ENCODE data around the gene FRY. TPM values are rescaled to one million over a fixed set of nuclear protein-coding genes. Genes with fewer than 3 reads are reported as not detected.

FRY gene
- total RNA-seq, 4 donors from 2014 or later = 5.8 to 17.4 (median 12.0) TPM

DNA sequence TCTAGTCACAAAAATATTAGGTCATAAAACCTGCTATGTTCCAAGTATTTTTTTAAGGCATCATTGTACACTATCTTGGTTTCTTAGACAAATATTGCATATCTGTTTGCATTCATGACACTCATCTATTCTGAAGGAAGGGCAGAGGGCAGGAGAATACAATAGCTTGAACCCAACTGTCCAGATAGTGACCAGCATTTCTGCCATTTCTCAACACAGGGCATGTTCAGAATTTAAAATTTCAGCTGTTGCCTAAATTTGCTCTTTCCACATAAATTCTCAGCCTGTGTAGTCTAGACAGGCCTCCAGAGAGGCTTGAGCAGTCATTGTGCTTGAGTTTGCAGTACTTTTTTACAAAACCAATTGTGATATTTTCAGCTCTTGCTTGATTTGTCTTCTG is 164.1 kb downstream of the FRY start:
- TF ChIP-seq POLR2A (IDR thresholded peaks at IDR 0.05) = no peak
- intact Hi-C loops (cut with DNase I) = no loop called here
- H3K4me1 ChIP-seq = no peaks in the 10 kb centered on the region

DNA sequence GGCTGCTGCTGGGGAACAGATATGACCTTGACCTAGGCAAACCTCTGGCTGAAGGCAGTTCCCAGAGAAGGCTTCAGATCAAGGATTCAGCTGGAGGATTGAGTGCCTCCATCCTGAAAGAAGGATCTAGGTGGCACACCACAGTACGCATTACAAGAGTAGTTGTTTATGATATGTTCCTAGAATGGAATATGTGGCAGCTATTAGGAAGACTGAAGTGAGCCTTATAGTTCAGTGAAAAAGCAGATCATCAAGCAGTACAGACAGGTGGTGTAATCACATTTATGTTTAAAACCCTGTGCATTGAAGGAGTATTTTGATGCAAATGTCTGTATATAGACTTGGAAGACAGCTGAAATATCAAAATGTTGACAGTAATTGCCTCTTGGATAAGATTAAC is 167.6 kb downstream of the FRY start:
- H3K27me3 ChIP-seq = no peaks in the 10 kb centered on the region
- TF ChIP-seq POLR2A (IDR thresholded peaks at IDR 0.05) = no peak
- TF ChIP-seq, protein P1, sequence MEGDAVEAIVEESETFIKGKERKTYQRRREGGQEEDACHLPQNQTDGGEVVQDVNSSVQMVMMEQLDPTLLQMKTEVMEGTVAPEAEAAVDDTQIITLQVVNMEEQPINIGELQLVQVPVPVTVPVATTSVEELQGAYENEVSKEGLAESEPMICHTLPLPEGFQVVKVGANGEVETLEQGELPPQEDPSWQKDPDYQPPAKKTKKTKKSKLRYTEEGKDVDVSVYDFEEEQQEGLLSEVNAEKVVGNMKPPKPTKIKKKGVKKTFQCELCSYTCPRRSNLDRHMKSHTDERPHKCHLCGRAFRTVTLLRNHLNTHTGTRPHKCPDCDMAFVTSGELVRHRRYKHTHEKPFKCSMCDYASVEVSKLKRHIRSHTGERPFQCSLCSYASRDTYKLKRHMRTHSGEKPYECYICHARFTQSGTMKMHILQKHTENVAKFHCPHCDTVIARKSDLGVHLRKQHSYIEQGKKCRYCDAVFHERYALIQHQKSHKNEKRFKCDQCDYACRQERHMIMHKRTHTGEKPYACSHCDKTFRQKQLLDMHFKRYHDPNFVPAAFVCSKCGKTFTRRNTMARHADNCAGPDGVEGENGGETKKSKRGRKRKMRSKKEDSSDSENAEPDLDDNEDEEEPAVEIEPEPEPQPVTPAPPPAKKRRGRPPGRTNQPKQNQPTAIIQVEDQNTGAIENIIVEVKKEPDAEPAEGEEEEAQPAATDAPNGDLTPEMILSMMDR (IDR thresholded peaks at IDR 0.05) = no peak
- no peak overlapping the region for H3K4me3 ChIP-seq
- no peaks in the 10 kb centered on the region for H3K9me3 ChIP-seq
- H3K36me3 ChIP-seq = no peaks in the 10 kb centered on the region
- H3K27ac ChIP-seq = no peak overlapping the region
- WGBS, 2 donors = 88 to 100% methylated on average over 1 of the region's 1 CpG
- no peaks in the 10 kb centered on the region for H3K4me1 ChIP-seq
- intact Hi-C loops (cut with DNase I) = no loop called here
- DNase-seq = no peak

More for the DNA sequence above, 164.1 kb downstream of the FRY start:
- Histone ChIP-seq H3K4me3 (no peak overlapping the region), H3K9me3 (no peaks in the 10 kb centered on the region), H3K27ac (no peak overlapping the region), H3K36me3 (no peaks in the 10 kb centered on the region), H3K27me3 (no peaks in the 10 kb centered on the region)
- DNase-seq = no peak

DNA sequence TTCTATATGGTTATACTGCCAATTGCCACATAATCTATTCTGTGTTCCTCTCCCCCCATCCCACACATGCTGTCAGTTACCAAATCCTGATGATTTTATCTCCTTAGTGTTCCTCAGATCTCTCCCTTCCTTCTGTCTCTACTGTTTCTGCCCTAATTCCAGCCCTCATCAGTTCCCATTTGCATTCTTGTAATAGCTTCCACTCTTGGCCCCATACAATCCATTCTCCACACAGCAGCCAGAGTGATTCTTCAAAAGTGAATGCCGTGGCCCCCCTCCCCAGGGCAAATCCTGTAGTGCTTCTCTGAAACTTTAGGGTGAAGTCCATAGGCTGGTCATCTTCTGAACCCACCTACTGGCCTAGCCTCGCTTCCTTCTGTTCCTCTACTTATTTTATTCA is 169.2 kb downstream of the FRY start:
- H3K9me3 ChIP-seq = no peaks in the 10 kb centered on the region
- H3K4me3 ChIP-seq = no peak overlapping the region
- TF ChIP-seq, protein P1 (IDR thresholded peaks at IDR 0.05) = no peak
- TF ChIP-seq POLR2A (IDR thresholded peaks at IDR 0.05) = no peak
- H3K4me1 ChIP-seq = no peaks in the 10 kb centered on the region
- H3K36me3 ChIP-seq = no peaks in the 10 kb centered on the region
- no peak overlapping the region for H3K27ac ChIP-seq
- no peak for DNase-seq
- 70 to 73% methylated on average over 2 of the region's 2 CpGs for WGBS, 2 donors
- no peaks in the 10 kb centered on the region for H3K27me3 ChIP-seq
- intact Hi-C loops (cut with DNase I) = no loop called here

DNA sequence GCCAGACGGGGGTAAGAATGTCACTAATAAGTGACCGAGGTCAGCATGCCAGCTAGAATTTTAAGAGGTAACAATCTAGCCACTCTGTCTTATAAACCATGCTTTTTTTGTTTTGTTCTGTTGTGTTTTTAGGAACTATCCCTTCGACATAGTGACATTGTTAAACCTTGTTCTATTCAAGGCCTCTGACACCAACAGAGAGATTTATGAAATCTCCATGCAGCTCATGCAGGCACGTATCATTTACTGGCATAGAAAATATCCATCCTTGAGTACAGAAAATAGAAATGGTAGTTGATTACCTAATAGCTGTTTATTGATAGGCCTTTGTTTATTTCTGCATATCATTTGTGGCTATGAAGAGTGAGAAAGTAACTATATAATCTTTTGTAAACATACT is 170.2 kb downstream of the FRY start:
- Histone ChIP-seq H3K4me3 (no peak overlapping the region), H3K27me3 (no peaks in the 10 kb centered on the region), H3K27ac (no peak overlapping the region), H3K36me3 (no peaks in the 10 kb centered on the region), H3K4me1 (peaks cover 0 to 3% (median 0%) of the 10 kb centered on the region in 3 donors), H3K9me3 (no peaks in the 10 kb centered on the region)
- 87 to 89% methylated on average over 4 of the region's 4 CpGs for WGBS, 2 donors
- intact Hi-C loops (cut with DNase I) = no loop called here
- no peak for DNase-seq
- no peak for TF ChIP-seq POLR2A (IDR thresholded peaks at IDR 0.05)

DNA sequence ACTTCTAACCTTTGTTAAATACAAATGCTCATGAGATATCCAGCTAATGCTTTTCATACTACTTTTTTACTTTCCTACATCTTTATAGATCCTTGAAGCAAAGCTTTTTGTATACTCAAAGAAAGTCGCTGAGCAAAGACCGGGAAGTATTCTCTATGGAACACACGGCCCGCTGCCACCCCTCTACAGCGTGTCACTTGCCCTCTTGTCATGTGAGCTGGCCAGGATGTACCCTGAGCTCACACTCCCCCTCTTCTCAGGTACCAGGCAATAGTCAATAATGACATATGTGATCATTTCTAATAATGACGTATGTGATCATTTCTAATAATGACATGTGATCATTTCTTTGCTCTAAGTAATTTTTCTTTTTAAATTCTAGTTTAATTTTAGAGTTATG is 170.7 kb downstream of the FRY start:
- WGBS, 2 donors = 85 to 88% methylated on average over 6 of the region's 6 CpGs
- no peaks in the 10 kb centered on the region for H3K9me3 ChIP-seq
- intact Hi-C loops (cut with DNase I) = no loop called here
- peaks cover 0 to 3% (median 0%) of the 10 kb centered on the region in 3 donors for H3K4me1 ChIP-seq
- TF ChIP-seq, protein P1 (IDR thresholded peaks at IDR 0.05) = no peak
- TF ChIP-seq POLR2A (IDR thresholded peaks at IDR 0.05) = no peak
- H3K36me3 ChIP-seq = no peaks in the 10 kb centered on the region
- no peak overlapping the region for H3K27ac ChIP-seq
- H3K27me3 ChIP-seq = no peaks in the 10 kb centered on the region
- H3K4me3 ChIP-seq = no peak overlapping the region
- no peak for DNase-seq

DNA sequence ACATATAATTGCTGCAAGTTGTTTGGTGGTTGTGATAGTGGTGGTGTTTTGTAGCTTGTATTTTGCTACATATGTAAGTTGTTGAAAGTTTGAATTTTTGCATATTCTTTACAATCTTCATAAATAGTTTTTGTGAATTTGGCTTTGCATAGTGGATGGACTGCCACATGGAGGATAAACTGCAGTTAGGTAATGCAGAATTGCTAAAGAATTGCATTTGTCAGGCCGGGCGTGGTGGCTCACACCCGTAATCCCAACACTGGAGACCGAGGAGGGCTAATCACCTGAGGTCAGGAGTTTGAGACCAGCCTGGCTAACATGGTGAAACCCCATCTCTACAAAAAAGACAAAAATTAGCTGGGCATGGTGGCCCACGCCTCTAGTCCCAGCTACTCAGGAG is 171.6 kb downstream of the FRY start:
- no peaks in the 10 kb centered on the region for H3K9me3 ChIP-seq
- no peaks in the 10 kb centered on the region for H3K27me3 ChIP-seq
- intact Hi-C loops (cut with DNase I) = no loop called here
- H3K27ac ChIP-seq = no peak overlapping the region
- TF ChIP-seq, protein P1 (IDR thresholded peaks at IDR 0.05) = no peak
- no peak for TF ChIP-seq POLR2A (IDR thresholded peaks at IDR 0.05)
- H3K36me3 ChIP-seq = no peaks in the 10 kb centered on the region
- no peak overlapping the region for H3K4me3 ChIP-seq
- WGBS, 2 donors = 94 to 96% methylated on average over 4 to 5 of the region's 5 CpGs
- H3K4me1 ChIP-seq = peaks cover 0 to 3% (median 0%) of the 10 kb centered on the region in 3 donors
- no peak for DNase-seq
